H9 (cell line): Measurements from ENCODE around the gene SNCA. TPM values are rescaled to one million over a fixed set of nuclear protein-coding genes. Genes with fewer than 3 reads are reported as not detected.

Source experiments
- DNase-seq: peaks from one replicate; pipeline ENCODE4 v3.0.0-alpha.2; 2017
- H2AFZ ChIP-seq: one replicate; pipeline ENCODE4 v1.6.1; 2013; ENCODE audit warnings: mild to moderate bottlenecking, low read length, control low read depth, moderate library complexity
- H2AK5ac ChIP-seq: 2 replicates; pipeline ENCODE4 v1.6.1; 2013; ENCODE audit warnings: low read length, control low read depth, mixed read lengths; ENCODE audit not compliant: insufficient read length
- H2BK120ac ChIP-seq: one replicate; pipeline ENCODE4 v1.6.1; 2013; ENCODE audit warnings: low read depth, mild to moderate bottlenecking, low read length, control low read depth, inconsistent platforms; ENCODE audit not compliant: poor library complexity, severe bottlenecking
- H2BK12ac ChIP-seq: 2 replicates; pipeline ENCODE4 v1.6.1; 2013; ENCODE audit warnings: low read length, control low read depth, mixed read lengths, low read depth; ENCODE audit not compliant: insufficient read length
- H2BK15ac ChIP-seq: 2 replicates; pipeline ENCODE4 v1.6.1; 2013; ENCODE audit warnings: low read depth, low read length, control low read depth
- H2BK20ac ChIP-seq: one replicate; pipeline ENCODE4 v1.6.1; 2013; ENCODE audit warnings: low read depth, mild to moderate bottlenecking, low read length, control low read depth, inconsistent platforms; ENCODE audit not compliant: poor library complexity, severe bottlenecking
- H2BK5ac ChIP-seq: 2 replicates; pipeline ENCODE4 v1.6.1; 2013; ENCODE audit warnings: low read length, control low read depth, mixed read lengths; ENCODE audit not compliant: insufficient read length
- H3K14ac ChIP-seq: 2 replicates; pipeline ENCODE4 v1.6.1; 2013; ENCODE audit warnings: low read length, control low read depth; ENCODE audit not compliant: insufficient read depth
- H3K18ac ChIP-seq: 2 replicates; pipeline ENCODE4 v1.6.1; 2013; ENCODE audit warnings: low read depth, mild to moderate bottlenecking, mixed read lengths, low read length, control low read depth; ENCODE audit not compliant: insufficient read length
- H3K23ac ChIP-seq: 2 replicates; pipeline ENCODE4 v1.6.1; 2013; ENCODE audit warnings: low read length, control low read depth, mixed read lengths, low read depth; ENCODE audit not compliant: insufficient read length
- H3K23me2 ChIP-seq: 2 replicates; pipeline ENCODE4 v1.6.1; 2013; ENCODE audit warnings: low read depth, mild to moderate bottlenecking, mixed read lengths, low read length, control low read depth; ENCODE audit not compliant: insufficient read length, poor library complexity, severe bottlenecking
- H3K27ac ChIP-seq: 2 replicates; pipeline ENCODE4 v1.5.1; 2013; ENCODE audit warnings: low read length, control low read depth, mixed read lengths, low read depth; ENCODE audit not compliant: insufficient read length
- H3K27me3 ChIP-seq: 2 replicates; pipeline ENCODE4 v1.6.1; 2013; ENCODE audit warnings: low read length, control low read depth, inconsistent platforms; ENCODE audit not compliant: insufficient read depth
- H3K4ac ChIP-seq: 2 replicates; pipeline ENCODE4 v1.6.1; 2013; ENCODE audit warnings: low read depth, mild to moderate bottlenecking, control low read depth, inconsistent platforms, low read length, moderate library complexity
- H3K4me1 ChIP-seq: 2 replicates; pipeline ENCODE4 v1.6.1; 2013; ENCODE audit warnings: low read length, control low read depth, inconsistent platforms; ENCODE audit not compliant: insufficient read depth
- H3K4me2 ChIP-seq: 2 replicates; pipeline ENCODE4 v1.6.1; 2013; ENCODE audit warnings: low read length, control low read depth, mixed read lengths; ENCODE audit not compliant: insufficient read length, insufficient read depth
- H3K56ac ChIP-seq: 2 replicates; pipeline ENCODE4 v1.6.1; 2013; ENCODE audit warnings: low read depth, mild to moderate bottlenecking, mixed read lengths, low read length, control low read depth; ENCODE audit not compliant: insufficient read length
- H3K79me1 ChIP-seq: 2 replicates; pipeline ENCODE4 v1.6.1; 2013; ENCODE audit warnings: low read depth, mild to moderate bottlenecking, moderate library complexity, low read length, control low read depth, inconsistent platforms; ENCODE audit not compliant: insufficient read depth, poor library complexity, severe bottlenecking
- H3K79me2 ChIP-seq: 2 replicates; pipeline ENCODE4 v1.6.1; 2013; ENCODE audit warnings: low read length, control low read depth, inconsistent platforms; ENCODE audit not compliant: insufficient read depth
- H3K9ac ChIP-seq: 2 replicates; pipeline ENCODE4 v1.6.1; 2013; ENCODE audit warnings: low read length, control low read depth, mixed read lengths; ENCODE audit not compliant: insufficient read length; ENCODE audit errors: extremely low read depth
- H3K9me3 ChIP-seq: one replicate; pipeline ENCODE4 v1.6.1; 2013; ENCODE audit warnings: low read depth, low read length, inconsistent platforms; ENCODE audit not compliant: control insufficient read depth
- H3T11ph ChIP-seq: one replicate; pipeline ENCODE4 v1.6.1; 2013; ENCODE audit warnings: mild to moderate bottlenecking, low read length, control low read depth, inconsistent platforms
- H4K20me1 ChIP-seq: one replicate; pipeline ENCODE4 v1.6.1; 2013; ENCODE audit not compliant: control insufficient read depth, insufficient read length, insufficient read depth
- H4K5ac ChIP-seq: 2 replicates; pipeline ENCODE4 v1.6.1; 2013; ENCODE audit warnings: low read depth, mild to moderate bottlenecking, mixed read lengths, low read length, control low read depth; ENCODE audit not compliant: insufficient read length
- H4K8ac ChIP-seq: replicated peaks from 2 replicates; pipeline ENCODE4 v1.6.1; 2013; ENCODE audit warnings: low read length, control low read depth, mixed read lengths, low read depth; ENCODE audit not compliant: insufficient read length
- H4K91ac ChIP-seq: 2 replicates; pipeline ENCODE4 v1.6.1; 2013; ENCODE audit warnings: low read depth, mild to moderate bottlenecking, moderate library complexity, mixed read lengths, low read length, control low read depth; ENCODE audit not compliant: insufficient read length
- H3K27ac Mint-ChIP-seq, 3 experiments: 2 replicates in 2 of 3; 3 replicates in 1 of 3; pipeline ENCODE4 v1.8.0; 2020 to 2021; ENCODE audit warnings: mixed read lengths in 3 of 3, mild to moderate bottlenecking in 1 of 3, moderate library complexity in 1 of 3
- H3K27me3 Mint-ChIP-seq: 2 replicates; pipeline ENCODE4 v1.8.0; 2021; ENCODE audit warnings: low read depth, mild to moderate bottlenecking, moderate library complexity, mixed read lengths
- H3K36me3 Mint-ChIP-seq, 3 experiments: 2 replicates in 2 of 3; 3 replicates in 1 of 3; pipeline ENCODE4 v1.8.0; 2020 to 2021; ENCODE audit warnings: low read depth in 3 of 3, mixed read lengths in 3 of 3; ENCODE audit not compliant: insufficient read depth in 1 of 3
- H3K4me1 Mint-ChIP-seq, 2 experiments: 2 replicates each; pipeline ENCODE4 v1.8.0; 2020; ENCODE audit warnings: mixed read lengths in 2 of 2
- H3K4me3 Mint-ChIP-seq, 2 experiments: 2 replicates in 1 of 2; 3 replicates in 1 of 2; pipeline ENCODE4 v1.8.0; 2020 to 2021; ENCODE audit warnings: mild to moderate bottlenecking in 2 of 2, mixed read lengths in 2 of 2, moderate library complexity in 1 of 2
- H3K9me3 Mint-ChIP-seq, 2 experiments: 2 replicates in 1 of 2; 3 replicates in 1 of 2; pipeline ENCODE4 v1.8.0; 2020; ENCODE audit warnings: mild to moderate bottlenecking in 2 of 2, mixed read lengths in 2 of 2, moderate library complexity in 1 of 2
- WGBS: extraction: QIAGEN DNeasy Blood & Tissue Kit; methylation state at CpG from one replicate; pipeline ENCODE4 v1.1.7; 2013; ENCODE audit warnings: missing lambda C conversion rate, low lambda C conversion rate, mixed read lengths; ENCODE audit not compliant: insufficient read length; ENCODE audit errors: extremely low coverage; 5-methylcytosine and 5-hydroxymethylcytosine counted together
- total RNA-seq: library from RNA; stranded (reverse); gene quantifications from 2 replicates; pipeline ENCODE4 v1.2.1, GENCODE V29; 2021
- TF ChIP-seq, protein P1 (sequence below): fragments of 200-600 bp; sonication (generic); conservative IDR thresholded peaks from 3 replicates; pipeline ENCODE4 v1.8.0; 2021; ENCODE audit warnings: antibody characterized with exemption, mild to moderate bottlenecking

SNCA gene
- total RNA-seq, 1 experiment from 2014 or later: 8.5 TPM

DNA sequence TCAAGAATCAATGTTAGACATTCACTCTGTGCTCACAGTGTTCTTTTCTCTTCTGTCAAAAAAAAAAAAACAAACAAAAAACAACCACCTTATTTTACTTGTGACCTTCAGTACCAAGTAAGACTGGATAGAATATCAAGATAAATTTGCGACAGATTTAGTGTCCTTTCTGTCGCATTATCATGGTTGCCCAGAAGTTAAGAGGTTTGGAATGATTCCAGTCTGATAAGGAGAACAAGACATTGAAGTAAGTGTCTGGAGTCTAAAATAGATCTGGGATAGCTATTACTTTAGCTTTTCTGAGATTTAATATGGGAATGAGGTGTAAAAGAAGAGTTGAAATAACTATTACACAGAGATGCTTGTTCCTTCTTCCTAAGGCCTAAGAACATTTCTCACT, 31.7 kb downstream of the SNCA start:
- Mint-ChIP-seq H3K27ac (no peak overlapping the region), H3K4me1 (no peaks in the 10 kb centered on the region), H3K9me3 (no peaks in the 10 kb centered on the region), H3K36me3 (no peaks in the 10 kb centered on the region; a peak in 1 of 7 replicates), H3K4me3 (no peak overlapping the region), H3K27me3 (no peaks in the 10 kb centered on the region)
- no peak for DNase-seq
- no peaks in the 10 kb centered on the region for H3K27me3 ChIP-seq
- no peak overlapping the region for H2BK5ac ChIP-seq
- H3K4me1 ChIP-seq: no peaks in the 10 kb centered on the region
- H3K18ac ChIP-seq: no peak overlapping the region
- no peak overlapping the region for H3K27ac ChIP-seq
- no peak overlapping the region for H2BK12ac ChIP-seq
- WGBS: no CpG with 5 or more reads among the region's 2 CpGs
- H3K14ac ChIP-seq: no peak overlapping the region
- H3K4ac ChIP-seq: no peak overlapping the region
- TF ChIP-seq, protein P1, sequence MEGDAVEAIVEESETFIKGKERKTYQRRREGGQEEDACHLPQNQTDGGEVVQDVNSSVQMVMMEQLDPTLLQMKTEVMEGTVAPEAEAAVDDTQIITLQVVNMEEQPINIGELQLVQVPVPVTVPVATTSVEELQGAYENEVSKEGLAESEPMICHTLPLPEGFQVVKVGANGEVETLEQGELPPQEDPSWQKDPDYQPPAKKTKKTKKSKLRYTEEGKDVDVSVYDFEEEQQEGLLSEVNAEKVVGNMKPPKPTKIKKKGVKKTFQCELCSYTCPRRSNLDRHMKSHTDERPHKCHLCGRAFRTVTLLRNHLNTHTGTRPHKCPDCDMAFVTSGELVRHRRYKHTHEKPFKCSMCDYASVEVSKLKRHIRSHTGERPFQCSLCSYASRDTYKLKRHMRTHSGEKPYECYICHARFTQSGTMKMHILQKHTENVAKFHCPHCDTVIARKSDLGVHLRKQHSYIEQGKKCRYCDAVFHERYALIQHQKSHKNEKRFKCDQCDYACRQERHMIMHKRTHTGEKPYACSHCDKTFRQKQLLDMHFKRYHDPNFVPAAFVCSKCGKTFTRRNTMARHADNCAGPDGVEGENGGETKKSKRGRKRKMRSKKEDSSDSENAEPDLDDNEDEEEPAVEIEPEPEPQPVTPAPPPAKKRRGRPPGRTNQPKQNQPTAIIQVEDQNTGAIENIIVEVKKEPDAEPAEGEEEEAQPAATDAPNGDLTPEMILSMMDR: no peak
- H3K9ac ChIP-seq: no peak overlapping the region
- no peak overlapping the region for H3K4me2 ChIP-seq
- no peak overlapping the region for H2BK120ac ChIP-seq
- no peak overlapping the region for H2AFZ ChIP-seq
- H3T11ph ChIP-seq: no peak overlapping the region
- H4K20me1 ChIP-seq: no peaks in the 10 kb centered on the region
- H2BK15ac ChIP-seq: no peak overlapping the region
- no peak overlapping the region for H4K91ac ChIP-seq
- H4K5ac ChIP-seq: no peak overlapping the region
- H2BK20ac ChIP-seq: no peak overlapping the region
- H3K79me1 ChIP-seq: no peaks in the 10 kb centered on the region
- no peak overlapping the region for H3K23ac ChIP-seq
- H2AK5ac ChIP-seq: no peak overlapping the region
- H4K8ac ChIP-seq: no peak overlapping the region
- no peaks in the 10 kb centered on the region for H3K79me2 ChIP-seq
- H3K56ac ChIP-seq: no peak overlapping the region
- no peaks in the 10 kb centered on the region for H3K9me3 ChIP-seq
- H3K23me2 ChIP-seq: no peaks in the 10 kb centered on the region
